ENCODE measurements around the gene LCK.

DNA sequence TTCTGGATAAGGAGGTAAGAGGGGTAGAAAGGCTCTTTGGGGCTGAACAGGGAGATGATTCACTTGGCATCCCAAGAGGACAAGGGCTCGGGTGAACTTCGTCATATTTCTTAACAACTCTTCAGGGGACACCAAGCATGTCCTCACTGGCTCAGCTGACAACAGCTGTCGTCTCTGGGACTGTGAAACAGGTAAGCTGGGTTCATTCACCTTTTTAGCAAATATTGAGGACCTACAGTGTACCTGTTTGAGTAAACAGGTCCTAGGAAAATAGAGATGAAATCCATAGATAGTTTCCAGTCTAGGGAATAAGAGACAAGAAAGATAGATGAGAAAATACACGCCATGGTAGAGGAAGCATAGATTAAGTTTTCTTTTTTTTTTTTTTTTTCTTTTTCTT is 26.8 kb upstream of the LCK start:
- no peak for TF ChIP-seq EZH2 (IDR thresholded peaks at IDR 0.05; ENCODE audit: borderline replicate concordance)
- TF ChIP-seq, protein P1, sequence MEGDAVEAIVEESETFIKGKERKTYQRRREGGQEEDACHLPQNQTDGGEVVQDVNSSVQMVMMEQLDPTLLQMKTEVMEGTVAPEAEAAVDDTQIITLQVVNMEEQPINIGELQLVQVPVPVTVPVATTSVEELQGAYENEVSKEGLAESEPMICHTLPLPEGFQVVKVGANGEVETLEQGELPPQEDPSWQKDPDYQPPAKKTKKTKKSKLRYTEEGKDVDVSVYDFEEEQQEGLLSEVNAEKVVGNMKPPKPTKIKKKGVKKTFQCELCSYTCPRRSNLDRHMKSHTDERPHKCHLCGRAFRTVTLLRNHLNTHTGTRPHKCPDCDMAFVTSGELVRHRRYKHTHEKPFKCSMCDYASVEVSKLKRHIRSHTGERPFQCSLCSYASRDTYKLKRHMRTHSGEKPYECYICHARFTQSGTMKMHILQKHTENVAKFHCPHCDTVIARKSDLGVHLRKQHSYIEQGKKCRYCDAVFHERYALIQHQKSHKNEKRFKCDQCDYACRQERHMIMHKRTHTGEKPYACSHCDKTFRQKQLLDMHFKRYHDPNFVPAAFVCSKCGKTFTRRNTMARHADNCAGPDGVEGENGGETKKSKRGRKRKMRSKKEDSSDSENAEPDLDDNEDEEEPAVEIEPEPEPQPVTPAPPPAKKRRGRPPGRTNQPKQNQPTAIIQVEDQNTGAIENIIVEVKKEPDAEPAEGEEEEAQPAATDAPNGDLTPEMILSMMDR (IDR thresholded peaks at IDR 0.05; ENCODE audit: poor library complexity): no peak
